AG10803 (cell line): Measurements from ENCODE around the gene GAREM2.

Experiments
- DNase-seq: peaks from one replicate; pipeline ENCODE4 v3.0.0; 2010; ENCODE audit warnings: low read depth
- H3K4me3 ChIP-seq: 2 replicates; pipeline ENCODE4 v1.5.1; 2011; ENCODE audit warnings: mild to moderate bottlenecking, low read length, control low read depth
- CTCF ChIP-seq: conservative IDR thresholded peaks from 2 replicates; pipeline ENCODE4 v1.5.1; 2011; ENCODE audit warnings: mild to moderate bottlenecking, low read length, control low read depth, inconsistent platforms

The GAREM2 gene

GRCh38 chr2:26184121-26184520, 11.2 kb downstream of the GAREM2 start:
- DNase-seq = no peak
- H3K4me3 ChIP-seq = peak overlapping the region; percentile 55
- no peak for TF ChIP-seq CTCF

GRCh38 chr2:26184555-26185303, 11.8 kb downstream of the GAREM2 start:
- H3K4me3 ChIP-seq = peak overlapping the region; percentile 69
- TF ChIP-seq CTCF = peak; percentile 50
- DNase-seq = peak; percentile 84

- peak; percentile 3 for DNase-seq
- peak overlapping the region; percentile 69 for H3K4me3 ChIP-seq
- TF ChIP-seq CTCF = no peak
These were observed 12.5 kb downstream of the GAREM2 start for GRCh38 chr2:26185304-26185928.

DNA sequence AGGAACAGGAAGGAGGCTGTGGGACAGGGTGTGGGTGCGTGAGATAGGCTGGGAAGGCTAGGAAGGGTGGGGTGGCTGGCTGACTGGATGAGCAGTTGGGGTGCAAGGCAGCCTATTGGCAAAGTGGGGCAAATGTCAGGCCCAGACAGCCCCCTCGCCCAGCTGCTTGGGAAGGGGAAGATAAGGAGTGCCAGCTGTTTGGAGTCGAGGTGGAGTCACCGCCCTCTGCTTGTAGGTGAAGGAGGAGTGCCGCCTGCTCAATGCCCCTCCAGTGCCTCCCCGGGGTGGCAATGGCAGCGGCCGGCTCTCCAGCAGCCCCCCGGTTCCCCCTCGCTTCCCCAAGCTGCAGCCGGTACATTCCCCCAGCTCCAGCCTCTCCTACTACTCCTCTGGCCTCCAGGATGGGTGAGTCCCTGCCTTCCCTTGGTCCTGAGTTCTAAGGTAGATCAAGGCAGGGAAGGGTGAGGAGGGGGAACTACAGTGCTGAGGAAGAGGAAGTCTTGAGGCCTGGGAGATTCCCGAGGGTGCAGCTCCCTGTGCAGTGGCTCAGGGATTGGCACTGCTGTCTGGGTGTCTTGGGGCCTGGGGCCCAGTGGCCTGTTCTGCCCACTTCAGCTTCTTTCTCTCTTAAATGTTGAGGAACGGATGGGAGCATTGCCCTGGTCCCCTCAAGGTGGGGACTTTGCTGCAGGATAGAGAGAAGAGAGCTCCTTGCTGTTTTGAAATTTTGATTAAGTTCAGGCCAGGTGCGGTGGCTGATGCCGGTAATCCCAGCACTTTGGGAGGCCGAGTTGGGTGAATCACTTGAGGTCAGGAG, 13.3 kb downstream of the GAREM2 start:
- TF ChIP-seq CTCF = no peak
- DNase-seq = no peak
- peak overlapping the region; percentile 69 for H3K4me3 ChIP-seq

- H3K4me3 ChIP-seq = no peak overlapping the region
These were observed 14.2 kb downstream of the GAREM2 start for GRCh38 chr2:26187114-26187513.

DNA sequence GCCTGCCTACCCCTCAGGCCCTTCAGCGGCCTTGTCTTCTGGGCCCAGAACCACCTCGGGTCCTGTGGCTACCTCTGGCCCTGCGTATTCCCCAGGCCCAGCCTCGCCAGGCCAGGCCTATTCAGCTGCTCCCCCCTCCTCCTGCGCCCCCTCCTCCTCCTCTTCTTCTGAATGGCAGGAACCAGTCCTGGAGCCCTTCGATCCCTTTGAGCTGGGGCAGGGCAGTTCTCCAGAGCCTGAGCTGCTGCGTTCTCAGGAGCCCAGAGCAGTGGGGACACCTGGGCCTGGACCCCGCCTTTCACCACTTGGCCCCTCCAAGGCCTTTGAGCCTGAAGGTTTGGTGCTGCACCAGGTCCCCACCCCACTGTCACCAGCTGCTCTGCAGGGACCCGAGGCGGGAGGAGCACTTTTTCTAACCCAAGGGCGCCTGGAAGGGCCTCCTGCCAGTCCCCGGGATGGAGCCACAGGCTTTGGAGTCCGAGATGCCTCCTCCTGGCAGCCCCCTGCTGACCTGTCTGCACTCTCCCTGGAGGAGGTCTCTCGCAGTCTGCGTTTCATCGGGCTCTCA, 14.7 kb downstream of the GAREM2 start:
- DNase-seq = no peak
- no peak overlapping the region for H3K4me3 ChIP-seq
- no peak for TF ChIP-seq CTCF

More at GRCh38 chr2:26187114-26187513, 14.2 kb downstream of the GAREM2 start:
- DNase-seq = no peak
- no peak for TF ChIP-seq CTCF
